ENCODE measurements around the gene IMPDH1. TPM values are rescaled to one million over a fixed set of nuclear protein-coding genes. Genes with fewer than 3 reads are reported as not detected.
"Not testable (repeated sequence)": the region's sequence is repeated elsewhere in the genome, so short reads cannot be mapped to it uniquely, and the experiment has no call there.

The IMPDH1 gene
- 47.9 and 53.4 TPM in 2 replicates for total RNA-seq

DNA sequence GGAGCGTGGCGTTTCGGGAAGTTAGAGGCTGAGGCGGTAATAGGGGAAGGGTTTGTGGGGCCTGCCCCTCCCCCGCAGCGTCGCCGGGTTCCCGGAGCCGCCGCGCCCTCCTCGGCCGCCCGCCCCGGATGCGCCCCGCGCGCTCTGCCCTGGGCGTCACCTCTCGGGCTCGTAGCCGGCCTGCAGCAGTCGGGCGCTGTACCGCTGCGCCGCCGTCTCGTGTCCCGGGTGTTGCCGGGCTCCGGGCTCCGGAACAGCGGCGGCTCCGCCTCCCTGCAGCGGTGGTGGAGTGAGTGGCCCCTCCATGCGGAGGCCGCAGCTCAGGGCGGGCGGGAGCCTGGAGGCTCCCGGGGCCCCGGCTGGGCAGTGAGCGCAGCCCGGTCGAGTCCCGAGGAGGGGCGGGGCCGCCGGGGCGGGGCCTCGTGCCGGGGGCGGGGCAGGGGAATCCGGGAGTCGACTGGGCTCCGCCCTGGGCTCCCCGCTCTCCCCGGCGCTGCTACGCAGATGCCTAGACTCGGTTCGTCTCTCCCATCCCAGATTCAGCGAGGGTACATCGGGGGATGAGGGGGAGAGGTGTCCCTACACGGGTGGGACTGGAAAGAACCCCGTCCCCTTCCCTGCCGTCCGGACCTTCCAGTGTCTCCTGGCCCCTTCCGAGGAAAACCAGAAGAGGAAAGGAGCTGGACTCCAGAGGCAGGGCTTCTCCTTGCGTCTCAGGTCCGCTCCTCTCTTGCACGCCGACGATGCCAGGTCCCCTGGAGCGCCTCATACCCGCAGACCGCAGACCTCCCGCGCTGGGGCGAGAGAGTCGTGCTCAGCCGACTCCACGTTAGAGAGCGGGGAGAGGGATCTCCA, at the start of gene IMPDH1:
Gene IMPDH1, minus strand, starts transcription at position 387 of the 855 bp plus-strand sequence. Its CDS starts 81 bp downstream, at position 306.
- DNase-seq (ENCODE audit: low read depth) (peak; percentile 69), FAIRE-seq (no peak)
- no peak for TF ChIP-seq CTCF (IDR thresholded peaks at IDR 0.05; ENCODE audit: insufficient read depth, low read length, severe bottlenecking)

GRCh38 chr7:128459394-128459878, 49.7 kb upstream of the IMPDH1 start:
- FAIRE-seq (no peak), DNase-seq (ENCODE audit: low read depth) (peak; percentile 68)
- peak; percentile 70 for TF ChIP-seq CTCF (IDR thresholded peaks at IDR 0.05; ENCODE audit: insufficient read depth, low read length, severe bottlenecking)

More for the DNA sequence above, at the start of gene IMPDH1:
- peak within 1 kb of the TSS; percentile 54 for H3K4me3 ChIP-seq (ENCODE audit: low read depth, low read length)
- H3K27me3 ChIP-seq (ENCODE audit: control insufficient read depth, insufficient read depth, low read length) = no peaks in the 10 kb centered on the region
- H3K36me3 ChIP-seq (ENCODE audit: control insufficient read depth, insufficient read depth, low read length) = no peaks in the 10 kb centered on the region

GRCh38 chr7:128458956-128459355, 49.2 kb upstream of the IMPDH1 start:
- H3K4me3 ChIP-seq (ENCODE audit: low read depth, low read length) = no peak overlapping the region
- FAIRE-seq = no peak

More at GRCh38 chr7:128459394-128459878, 49.7 kb upstream of the IMPDH1 start:
- peaks cover 1% of the 10 kb centered on the region for H3K36me3 ChIP-seq (ENCODE audit: control insufficient read depth, insufficient read depth, low read length)
- H3K4me3 ChIP-seq (ENCODE audit: low read depth, low read length) = no peak overlapping the region
- H3K27me3 ChIP-seq (ENCODE audit: control insufficient read depth, insufficient read depth, low read length) = no peaks in the 10 kb centered on the region

DNA sequence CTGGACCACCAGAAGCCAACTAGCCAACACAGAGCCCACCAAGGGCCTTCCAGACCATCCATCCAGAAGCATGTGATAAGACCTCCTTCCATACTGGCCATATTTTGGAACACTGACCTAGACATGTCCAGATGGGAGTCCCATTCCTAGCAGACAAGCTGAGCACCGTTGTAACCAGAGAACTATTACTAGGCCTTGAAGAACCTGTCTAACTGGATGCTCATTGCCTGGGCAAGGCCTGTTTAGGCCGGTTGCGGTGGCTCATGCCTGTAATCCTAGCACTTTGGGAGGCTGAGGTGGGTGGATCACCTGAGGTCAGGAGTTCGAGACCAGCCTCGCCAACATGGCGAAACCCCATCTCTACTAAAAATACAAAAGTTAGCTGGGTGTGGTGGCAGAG, 47.6 kb upstream of the IMPDH1 start:
- not testable (repeated sequence) for H3K36me3 ChIP-seq (ENCODE audit: control insufficient read depth, insufficient read depth, low read length); FAIRE-seq; H3K27me3 ChIP-seq (ENCODE audit: control insufficient read depth, insufficient read depth, low read length)
- H3K4me3 ChIP-seq (ENCODE audit: low read depth, low read length) = peak overlapping the region; percentile 80
- DNase-seq (ENCODE audit: low read depth) = peak; percentile 81

More at GRCh38 chr7:128458956-128459355, 49.2 kb upstream of the IMPDH1 start:
- TF ChIP-seq CTCF (IDR thresholded peaks at IDR 0.05; ENCODE audit: insufficient read depth, low read length, severe bottlenecking) = no peak
- H3K36me3 ChIP-seq (ENCODE audit: control insufficient read depth, insufficient read depth, low read length) = peaks cover 1% of the 10 kb centered on the region
- no peak for DNase-seq (ENCODE audit: low read depth)
- H3K27me3 ChIP-seq (ENCODE audit: control insufficient read depth, insufficient read depth, low read length) = no peaks in the 10 kb centered on the region

GRCh38 chr7:128456255-128456725, 46.5 kb upstream of the IMPDH1 start:
- no peak for FAIRE-seq

More at GRCh38 chr7:128456255-128456725, 46.5 kb upstream of the IMPDH1 start:
- peak; percentile 23 for DNase-seq (ENCODE audit: low read depth)
- Histone ChIP-seq H3K4me3 (ENCODE audit: low read depth, low read length) (peak overlapping the region; percentile 80), H3K36me3 (ENCODE audit: control insufficient read depth, insufficient read depth, low read length) (peaks cover 1% of the 10 kb centered on the region), H3K27me3 (ENCODE audit: control insufficient read depth, insufficient read depth, low read length) (no peaks in the 10 kb centered on the region)
- TF ChIP-seq CTCF (IDR thresholded peaks at IDR 0.05; ENCODE audit: insufficient read depth, low read length, severe bottlenecking) = no peak
